AG09319 (cell line): ENCODE measurements around the gene CCNQ.

ENCODE experiments used
- DNase-seq: peaks from one replicate; pipeline ENCODE4 v3.0.0-alpha.2; 2010; ENCODE audit warnings: low read depth; ENCODE audit errors: extremely low read depth
- TF ChIP-seq, protein P1 (sequence below): IDR thresholded peaks from 2 replicates; pipeline ENCODE4 v1.5.1; 2011; ENCODE audit warnings: low read depth, mild to moderate bottlenecking, inconsistent platforms, low read length, moderate library complexity

The CCNQ gene

DNA sequence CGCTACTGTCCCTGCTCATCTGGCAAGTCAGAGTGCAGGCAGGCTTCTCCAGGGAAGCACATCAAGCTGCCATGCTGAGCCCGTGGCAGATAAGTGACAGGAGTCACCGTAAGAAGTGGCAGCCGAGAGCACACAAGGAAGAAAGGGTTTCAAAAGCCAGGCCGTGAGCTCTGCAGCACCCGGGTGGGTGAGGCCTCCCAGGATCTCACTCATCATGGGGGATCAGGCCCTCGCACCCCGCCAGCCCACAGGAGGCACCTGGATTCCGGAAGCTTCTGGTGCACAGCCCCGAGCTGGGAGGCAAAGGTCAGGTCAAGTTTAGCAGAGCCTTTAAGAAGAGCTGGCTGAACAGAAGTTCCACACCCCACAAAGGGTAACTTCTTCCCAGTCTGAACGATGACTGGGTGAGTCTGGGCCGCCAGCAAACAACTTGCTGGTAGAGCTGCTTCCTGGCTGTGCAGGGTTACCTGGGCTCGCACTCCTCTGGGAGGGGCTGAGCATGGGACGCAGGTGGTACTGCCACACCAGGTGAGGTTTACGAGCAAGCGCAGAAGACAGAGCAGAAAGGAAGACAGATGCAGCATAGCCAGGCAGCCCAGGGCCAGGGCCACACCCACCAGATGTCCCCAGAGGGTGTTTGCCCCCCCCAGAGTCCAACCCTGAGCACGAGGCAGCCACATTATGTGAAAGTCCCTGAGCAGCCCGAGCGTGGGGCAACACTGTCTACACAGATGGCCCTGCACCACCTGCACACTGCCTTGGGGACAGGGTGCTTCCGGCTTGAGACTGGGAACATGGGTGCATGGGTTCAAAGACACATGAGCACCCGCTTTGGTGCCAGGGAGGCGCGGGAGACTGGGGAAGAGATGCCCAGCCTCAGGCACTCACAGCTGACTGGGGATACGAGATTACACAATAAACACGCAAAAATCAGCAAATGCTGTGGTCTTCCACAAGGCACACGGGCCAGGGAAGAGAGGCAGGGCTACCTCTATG lies 7.7 kb downstream of the CCNQ start:
- TF ChIP-seq, protein P1, sequence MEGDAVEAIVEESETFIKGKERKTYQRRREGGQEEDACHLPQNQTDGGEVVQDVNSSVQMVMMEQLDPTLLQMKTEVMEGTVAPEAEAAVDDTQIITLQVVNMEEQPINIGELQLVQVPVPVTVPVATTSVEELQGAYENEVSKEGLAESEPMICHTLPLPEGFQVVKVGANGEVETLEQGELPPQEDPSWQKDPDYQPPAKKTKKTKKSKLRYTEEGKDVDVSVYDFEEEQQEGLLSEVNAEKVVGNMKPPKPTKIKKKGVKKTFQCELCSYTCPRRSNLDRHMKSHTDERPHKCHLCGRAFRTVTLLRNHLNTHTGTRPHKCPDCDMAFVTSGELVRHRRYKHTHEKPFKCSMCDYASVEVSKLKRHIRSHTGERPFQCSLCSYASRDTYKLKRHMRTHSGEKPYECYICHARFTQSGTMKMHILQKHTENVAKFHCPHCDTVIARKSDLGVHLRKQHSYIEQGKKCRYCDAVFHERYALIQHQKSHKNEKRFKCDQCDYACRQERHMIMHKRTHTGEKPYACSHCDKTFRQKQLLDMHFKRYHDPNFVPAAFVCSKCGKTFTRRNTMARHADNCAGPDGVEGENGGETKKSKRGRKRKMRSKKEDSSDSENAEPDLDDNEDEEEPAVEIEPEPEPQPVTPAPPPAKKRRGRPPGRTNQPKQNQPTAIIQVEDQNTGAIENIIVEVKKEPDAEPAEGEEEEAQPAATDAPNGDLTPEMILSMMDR: no peak
- DNase-seq: no peak

DNA sequence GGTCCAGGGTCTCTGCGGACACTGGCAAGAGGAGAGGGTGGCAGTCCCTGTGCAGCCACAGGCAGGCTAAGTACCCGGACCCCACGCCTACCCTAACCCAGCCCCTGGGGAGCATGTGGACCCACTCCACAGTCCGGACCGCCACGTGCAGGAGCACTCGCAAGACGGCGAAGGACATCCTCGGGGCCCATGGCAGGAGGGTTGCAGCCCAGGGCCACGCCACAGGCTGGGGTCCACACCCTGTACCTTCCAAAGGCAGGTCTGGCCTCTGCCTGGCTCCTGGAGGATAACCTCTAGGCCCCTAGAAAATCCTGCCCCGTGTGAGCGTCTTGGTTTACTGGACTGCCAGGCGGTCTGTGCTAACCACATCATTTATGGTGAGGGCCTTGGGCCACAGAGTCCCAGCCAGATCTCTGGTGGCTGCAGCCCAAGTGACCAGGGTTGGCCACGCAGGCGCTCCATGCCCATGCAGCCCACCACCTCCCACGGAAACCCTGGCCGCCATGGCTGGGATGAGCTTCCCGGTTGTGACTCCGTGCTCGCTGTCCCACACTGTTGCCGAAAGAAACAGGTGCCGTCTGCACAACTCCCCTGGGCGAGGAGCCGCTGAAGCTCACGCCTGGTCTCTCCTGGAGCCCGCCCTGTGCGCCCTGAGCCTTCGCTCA lies 10.0 kb downstream of the CCNQ start:
- TF ChIP-seq, protein P1: no peak
- no peak for DNase-seq

DNA sequence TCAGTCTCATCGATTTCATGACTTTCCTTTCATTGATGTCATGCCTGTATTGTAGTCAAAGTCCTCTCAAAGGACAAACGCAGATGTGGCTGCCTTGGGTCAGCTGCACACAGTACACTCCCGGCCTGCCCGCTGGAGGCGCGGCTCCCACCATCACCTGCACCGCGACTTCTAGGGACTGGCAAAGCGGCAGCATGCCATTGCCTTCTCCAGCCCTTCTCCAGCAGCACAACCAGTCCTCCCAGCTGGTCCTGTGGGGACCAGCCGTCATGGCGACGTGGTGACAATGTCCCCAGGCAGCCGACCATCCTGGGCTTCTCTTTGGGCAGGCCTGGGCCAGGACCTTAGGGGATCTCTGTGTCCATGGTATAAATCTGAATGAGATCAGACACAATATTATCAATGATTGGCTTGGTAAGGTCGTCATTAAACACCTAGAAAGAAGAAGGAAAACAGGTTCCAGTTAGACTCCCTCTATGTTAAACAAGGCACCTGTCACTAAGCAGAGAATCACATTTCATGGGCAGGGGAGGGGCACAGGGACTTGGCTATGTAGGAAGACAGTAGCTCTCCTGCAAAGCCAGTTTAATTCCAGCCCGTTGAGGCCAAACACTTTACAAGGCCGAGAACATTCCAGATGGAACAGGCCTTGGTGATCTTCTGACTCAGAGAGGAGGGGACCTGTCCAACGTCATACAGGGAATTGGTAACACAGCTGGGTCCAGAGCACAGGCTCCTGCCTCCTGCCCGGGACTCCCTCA lies 10.7 kb downstream of the CCNQ start:
- TF ChIP-seq, protein P1: no peak
- DNase-seq: no peak

DNA sequence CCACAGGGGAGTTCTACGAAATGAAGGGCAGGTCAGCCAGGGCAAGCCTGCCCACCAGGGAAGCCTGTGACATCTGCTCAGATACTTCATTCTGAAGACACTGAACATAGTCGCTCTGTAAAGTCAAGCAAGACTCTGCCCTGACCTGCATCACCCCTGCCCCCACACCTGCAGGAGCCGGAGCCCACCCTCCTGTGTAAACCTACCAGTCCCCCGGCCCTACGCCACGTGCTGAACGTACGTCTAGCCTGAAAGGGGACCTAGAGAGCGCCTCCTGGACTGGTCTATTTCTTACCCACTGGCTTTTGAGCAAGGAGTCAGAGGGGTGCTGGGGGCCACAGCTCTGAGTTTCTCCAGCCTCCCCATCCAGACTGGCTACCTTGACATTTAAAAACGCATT lies 11.6 kb downstream of the CCNQ start:
- TF ChIP-seq, protein P1: no peak
- no peak for DNase-seq

DNA sequence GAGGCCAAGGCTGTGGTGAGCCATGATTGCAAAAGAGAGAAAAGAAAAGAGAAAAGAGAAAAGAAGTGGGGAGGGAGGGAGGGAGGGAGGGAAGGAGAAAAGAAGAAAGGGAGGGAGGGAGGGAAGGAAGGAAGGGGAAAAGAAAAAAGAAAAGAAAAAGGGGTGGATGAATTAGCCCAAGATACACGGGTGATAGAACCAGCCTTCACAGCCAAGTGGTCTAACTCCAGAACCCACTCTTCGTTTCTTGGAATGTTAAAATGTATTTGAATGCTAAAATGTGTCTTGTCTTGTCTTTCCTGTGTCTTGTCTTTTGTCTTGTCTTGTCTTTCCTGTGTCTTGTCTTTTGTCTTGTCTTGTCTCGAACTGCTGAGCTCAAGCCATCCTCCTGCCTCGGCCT lies 13.1 kb downstream of the CCNQ start:
- TF ChIP-seq, protein P1: no peak
- no peak for DNase-seq

DNA sequence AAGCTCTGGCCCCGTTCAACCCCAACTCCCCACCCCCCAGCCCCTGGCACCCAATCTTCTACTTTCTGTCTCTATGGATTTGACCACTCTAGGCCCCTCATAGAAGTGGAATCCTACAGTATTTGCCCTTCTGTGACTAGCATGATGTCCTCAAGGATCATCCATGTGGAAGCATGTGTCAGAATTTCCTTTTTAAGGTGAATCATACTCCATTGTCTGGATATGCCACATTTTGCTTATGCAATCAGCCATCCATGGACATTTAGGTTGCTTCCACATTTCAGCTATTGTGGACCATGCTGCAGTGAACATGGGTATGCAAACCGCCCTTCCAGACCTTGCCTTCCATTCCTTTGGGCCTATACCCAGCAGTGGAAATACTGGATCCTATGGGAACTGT lies 15.5 kb downstream of the CCNQ start:
- TF ChIP-seq, protein P1: no peak

DNA sequence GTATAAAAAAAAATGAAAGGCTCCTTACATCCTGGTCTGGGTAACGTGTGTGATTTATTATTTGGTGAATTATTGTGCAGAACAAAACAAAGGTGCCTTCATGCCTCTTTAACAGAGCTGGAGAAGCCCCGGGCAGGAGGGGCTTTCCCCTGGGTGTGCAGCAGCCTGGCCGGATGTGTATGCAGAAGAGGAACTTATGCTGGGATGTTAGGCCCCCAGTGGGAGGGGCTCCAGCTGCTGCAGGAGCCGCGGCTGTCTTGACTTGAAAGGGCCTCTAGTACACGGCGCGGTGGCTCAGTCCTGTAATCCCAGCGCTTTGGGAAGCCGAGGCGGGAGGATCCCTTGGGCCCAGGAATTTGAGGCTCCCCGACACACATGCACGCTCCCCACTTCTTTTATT lies 16.0 kb downstream of the CCNQ start:
- TF ChIP-seq, protein P1: no peak
- no peak for DNase-seq

More for the DNA sequence above, 15.5 kb downstream of the CCNQ start:
- DNase-seq: no peak
